PC-9 (cell line): ENCODE measurements around the gene USP34. TPM values are rescaled to one million over a fixed set of nuclear protein-coding genes. Genes with fewer than 3 reads are reported as not detected.
"Not testable (repeated sequence)": the region's sequence is repeated elsewhere in the genome, so short reads cannot be mapped to it uniquely, and the experiment has no call there.

Experiments
- BruUV-seq: library from RNA; stranded (reverse); fragments of 400-500 nt; replicated peaks from 2 replicates; lab custom pipeline; 2021; lab: Mats Ljungman, UMichigan
- CTCF ChIA-PET: fragments of 300-600 bp; sonication (Branson Sonifier 250); formaldehyde crosslinking; loops from one replicate; lab custom pipeline; 2022; ENCODE audit warnings: antibody characterized with exemption; lab: Charles Lee
- POLR2A ChIA-PET: fragments of 300-600 bp; sonication (Branson Sonifier 250); formaldehyde crosslinking; loops from one replicate; lab custom pipeline; 2022; ENCODE audit warnings: antibody characterized with exemption; ENCODE audit not compliant: unreplicated experiment; lab: Charles Lee
- DNase-seq, 2 experiments: peaks; one replicate each; pipeline versions ENCODE4 v3.0.0 to v3.0.0-alpha.2; 2015 to 2022; ENCODE audit warnings: mixed read lengths in 1 of 2
- H2AFZ ChIP-seq: fragments of 200-600 bp; sonication (generic); 2 replicates; pipeline ENCODE4 v1.8.1; 2017; ENCODE audit warnings: antibody characterized with exemption
- H3F3A ChIP-seq: fragments of 200-600 bp; sonication (generic); 2 replicates; pipeline ENCODE4 v1.8.1; 2017; ENCODE audit warnings: antibody characterized with exemption, mild to moderate bottlenecking, low read depth; ENCODE audit not compliant: insufficient read depth
- H3K27ac ChIP-seq: fragments of 200-600 bp; sonication (generic); 2 replicates; pipeline ENCODE4 v1.6.1; 2016; ENCODE audit warnings: mixed run types
- H3K27me3 ChIP-seq: fragments of 200-600 bp; sonication (generic); 2 replicates; pipeline ENCODE4 v1.6.1; 2016; ENCODE audit warnings: low read depth, mixed run types; ENCODE audit not compliant: insufficient read depth
- H3K36me3 ChIP-seq: fragments of 200-600 bp; sonication (generic); 2 replicates; pipeline ENCODE4 v1.6.1; 2016; ENCODE audit warnings: low read depth, mixed run types
- H3K4me1 ChIP-seq: fragments of 200-600 bp; sonication (generic); replicated peaks from 2 replicates; pipeline ENCODE4 v1.6.1; 2016; ENCODE audit warnings: mixed run types; ENCODE audit not compliant: insufficient read depth
- H3K4me2 ChIP-seq: fragments of 200-600 bp; sonication (generic); 2 replicates; pipeline ENCODE4 v1.6.1; 2017; ENCODE audit warnings: mixed run types
- H3K4me3 ChIP-seq: fragments of 200-600 bp; sonication (generic); 2 replicates; pipeline ENCODE4 v1.6.1; 2016; ENCODE audit warnings: mixed run types
- H3K79me2 ChIP-seq: fragments of 200-600 bp; sonication (generic); 2 replicates; pipeline ENCODE4 v1.6.1; 2017; ENCODE audit warnings: low read depth, mixed run types
- H3K9me2 ChIP-seq: fragments of 200-600 bp; sonication (generic); 2 replicates; pipeline ENCODE4 v1.8.1; 2017; ENCODE audit warnings: mild to moderate bottlenecking; ENCODE audit not compliant: insufficient read depth
- H3K9me3 ChIP-seq: fragments of 200-600 bp; sonication (generic); 2 replicates; pipeline ENCODE4 v1.8.1; 2016; ENCODE audit warnings: low read depth; ENCODE audit not compliant: insufficient read depth
- H4K20me1 ChIP-seq: fragments of 200-600 bp; sonication (generic); 2 replicates; pipeline ENCODE4 v1.8.1; 2017; ENCODE audit not compliant: insufficient read depth
- CTCF ChIP-seq: fragments of 200-600 bp; sonication (generic); conservative IDR thresholded peaks from 2 replicates; pipeline ENCODE4 v1.6.1; 2017; ENCODE audit warnings: mixed run types, antibody characterized with exemption, mild to moderate bottlenecking, moderate library complexity
- EZH2 ChIP-seq: fragments of 200-600 bp; sonication (generic); IDR thresholded peaks from 2 replicates; pipeline ENCODE4 v1.8.0; 2017; ENCODE audit warnings: antibody characterized with exemption, low read depth
- intact Hi-C: fragments of 100-400 bp; cut with micrococcal nuclease; formaldehyde crosslinking; loops from one replicate; pipeline ENCODE4 v1.10.0; 2022; ENCODE audit not compliant: unreplicated experiment
- total RNA-seq: library from RNA; stranded (reverse); gene quantifications from 2 replicates; pipeline ENCODE4 v1.2.3, GENCODE V29; 2021

Gene USP34
- total RNA-seq, 1 experiment from 2014 or later = 120 TPM

- Histone ChIP-seq H3K9me2 (no peaks in the 10 kb centered on the region), H3K4me2 (no peak overlapping the region), H3K36me3 (peaks cover 14% of the 10 kb centered on the region; the same call in 1 of the 2 replicates), H3K79me2 (no peaks in the 10 kb centered on the region), H2AFZ (no peak overlapping the region), H3K4me3 (no peak overlapping the region), H3K4me1 (no peaks in the 10 kb centered on the region), H3K27ac (no peak overlapping the region), H3K27me3 (no peaks in the 10 kb centered on the region), H4K20me1 (no peaks in the 10 kb centered on the region), H3K9me3 (peaks cover 4% of the 10 kb centered on the region; the same call in 1 of the 2 replicates), H3F3A (no peaks in the 10 kb centered on the region)
- ChIA-PET POLR2A (no interaction called here), CTCF (no interaction called here)
- intact Hi-C loops = no loop called here
- TF ChIP-seq EZH2 = no peak
- no peak for TF ChIP-seq CTCF
- BruUV-seq = no TSS peak
- DNase-seq = no peak
Observed at GRCh38 chr2:61157371-61158003, 313.4 kb downstream of the USP34 start.

GRCh38 chr2:61151436-61151835, 319.5 kb downstream of the USP34 start:
- no peak overlapping the region for H3K4me3 ChIP-seq
- no peak overlapping the region for H3K4me2 ChIP-seq
- no peak for DNase-seq
- POLR2A ChIA-PET = no interaction called here
- intact Hi-C loops = no loop called here
- CTCF ChIA-PET = no interaction called here
- H3K79me2 ChIP-seq = no peaks in the 10 kb centered on the region
- no peaks in the 10 kb centered on the region for H3K36me3 ChIP-seq
- no peaks in the 10 kb centered on the region for H3F3A ChIP-seq
- H4K20me1 ChIP-seq = no peaks in the 10 kb centered on the region
- no peak overlapping the region for H3K27ac ChIP-seq
- H3K9me2 ChIP-seq = no peaks in the 10 kb centered on the region
- no peaks in the 10 kb centered on the region for H3K27me3 ChIP-seq
- no TSS peak for BruUV-seq
- no peaks in the 10 kb centered on the region for H3K4me1 ChIP-seq
- TF ChIP-seq EZH2 (no peak), CTCF (no peak)
- H2AFZ ChIP-seq = no peak overlapping the region
- no peaks in the 10 kb centered on the region for H3K9me3 ChIP-seq

GRCh38 chr2:61149074-61149473, 321.8 kb downstream of the USP34 start:
- Histone ChIP-seq H3K9me3 (no peaks in the 10 kb centered on the region), H3K79me2 (peaks cover 9% of the 10 kb centered on the region), H3K4me2 (no peak overlapping the region), H3F3A (no peaks in the 10 kb centered on the region), H2AFZ (no peak overlapping the region), H3K4me3 (no peak overlapping the region), H4K20me1 (no peaks in the 10 kb centered on the region), H3K4me1 (peaks cover 2% of the 10 kb centered on the region), H3K9me2 (no peaks in the 10 kb centered on the region), H3K27ac (no peak overlapping the region), H3K36me3 (no peaks in the 10 kb centered on the region), H3K27me3 (no peaks in the 10 kb centered on the region)
- ChIA-PET POLR2A (interaction anchor here (0.7 kb wide), 1 partner anchor 28 kb away, joined by 5 read pairs; no protein-coding TSS in a partner anchor), CTCF (no interaction called here)
- no TSS peak for BruUV-seq
- no peak for DNase-seq
- intact Hi-C loops = no loop called here
- no peak for TF ChIP-seq EZH2
- TF ChIP-seq CTCF = no peak

GRCh38 chr2:61148091-61148490, 322.8 kb downstream of the USP34 start:
- H3K4me1 ChIP-seq, H4K20me1 ChIP-seq, H3K4me3 ChIP-seq, DNase-seq, intact Hi-C loops, H2AFZ ChIP-seq, H3K27me3 ChIP-seq, CTCF ChIA-PET, H3K36me3 ChIP-seq, H3K9me2 ChIP-seq, BruUV-seq, H3K79me2 ChIP-seq, H3F3A ChIP-seq, POLR2A ChIA-PET, H3K4me2 ChIP-seq, H3K9me3 ChIP-seq, H3K27ac ChIP-seq: not testable (repeated sequence)
